PC-9 (cell line): ENCODE data around the gene MADD. TPM values are rescaled to one million over a fixed set of nuclear protein-coding genes. Genes with fewer than 3 reads are reported as not detected.

Source experiments
- BruUV-seq: library from RNA; stranded (reverse); fragments of 400-500 nt; replicated peaks from 2 replicates; lab custom pipeline; 2021; lab: Mats Ljungman, UMichigan
- CTCF ChIA-PET: fragments of 300-600 bp; sonication (Branson Sonifier 250); formaldehyde crosslinking; loops from one replicate; lab custom pipeline; 2022; ENCODE audit warnings: antibody characterized with exemption; lab: Charles Lee
- POLR2A ChIA-PET: fragments of 300-600 bp; sonication (Branson Sonifier 250); formaldehyde crosslinking; loops from one replicate; lab custom pipeline; 2022; ENCODE audit warnings: antibody characterized with exemption; ENCODE audit not compliant: unreplicated experiment; lab: Charles Lee
- DNase-seq, 2 experiments: peaks; one replicate each; pipeline versions ENCODE4 v3.0.0 to v3.0.0-alpha.2; 2015 to 2022; ENCODE audit warnings: mixed read lengths in 1 of 2
- H2AFZ ChIP-seq: fragments of 200-600 bp; sonication (generic); 2 replicates; pipeline ENCODE4 v1.8.1; 2017; ENCODE audit warnings: antibody characterized with exemption
- H3F3A ChIP-seq: fragments of 200-600 bp; sonication (generic); 2 replicates; pipeline ENCODE4 v1.8.1; 2017; ENCODE audit warnings: antibody characterized with exemption, mild to moderate bottlenecking, low read depth; ENCODE audit not compliant: insufficient read depth
- H3K27ac ChIP-seq: fragments of 200-600 bp; sonication (generic); 2 replicates; pipeline ENCODE4 v1.6.1; 2016; ENCODE audit warnings: mixed run types
- H3K27me3 ChIP-seq: fragments of 200-600 bp; sonication (generic); 2 replicates; pipeline ENCODE4 v1.6.1; 2016; ENCODE audit warnings: low read depth, mixed run types; ENCODE audit not compliant: insufficient read depth
- H3K36me3 ChIP-seq: fragments of 200-600 bp; sonication (generic); 2 replicates; pipeline ENCODE4 v1.6.1; 2016; ENCODE audit warnings: low read depth, mixed run types
- H3K4me1 ChIP-seq: fragments of 200-600 bp; sonication (generic); replicated peaks from 2 replicates; pipeline ENCODE4 v1.6.1; 2016; ENCODE audit warnings: mixed run types; ENCODE audit not compliant: insufficient read depth
- H3K4me2 ChIP-seq: fragments of 200-600 bp; sonication (generic); 2 replicates; pipeline ENCODE4 v1.6.1; 2017; ENCODE audit warnings: mixed run types
- H3K4me3 ChIP-seq: fragments of 200-600 bp; sonication (generic); 2 replicates; pipeline ENCODE4 v1.6.1; 2016; ENCODE audit warnings: mixed run types
- H3K79me2 ChIP-seq: fragments of 200-600 bp; sonication (generic); 2 replicates; pipeline ENCODE4 v1.6.1; 2017; ENCODE audit warnings: low read depth, mixed run types
- H3K9me2 ChIP-seq: fragments of 200-600 bp; sonication (generic); 2 replicates; pipeline ENCODE4 v1.8.1; 2017; ENCODE audit warnings: mild to moderate bottlenecking; ENCODE audit not compliant: insufficient read depth
- H3K9me3 ChIP-seq: fragments of 200-600 bp; sonication (generic); 2 replicates; pipeline ENCODE4 v1.8.1; 2016; ENCODE audit warnings: low read depth; ENCODE audit not compliant: insufficient read depth
- H4K20me1 ChIP-seq: fragments of 200-600 bp; sonication (generic); 2 replicates; pipeline ENCODE4 v1.8.1; 2017; ENCODE audit not compliant: insufficient read depth
- EZH2 ChIP-seq: fragments of 200-600 bp; sonication (generic); IDR thresholded peaks from 2 replicates; pipeline ENCODE4 v1.8.0; 2017; ENCODE audit warnings: antibody characterized with exemption, low read depth
- intact Hi-C: fragments of 100-400 bp; cut with micrococcal nuclease; formaldehyde crosslinking; loops from one replicate; pipeline ENCODE4 v1.10.0; 2022; ENCODE audit not compliant: unreplicated experiment
- total RNA-seq: library from RNA; stranded (reverse); gene quantifications from 2 replicates; pipeline ENCODE4 v1.2.3, GENCODE V29; 2021
- TF ChIP-seq, protein P1 (sequence below): fragments of 200-600 bp; sonication (generic); conservative IDR thresholded peaks from 2 replicates; pipeline ENCODE4 v1.6.1; 2017; ENCODE audit warnings: mixed run types, antibody characterized with exemption, mild to moderate bottlenecking, moderate library complexity

The MADD gene
- total RNA-seq, 1 experiment from 2014 or later = 65.9 TPM

GRCh38 chr11:47352556-47352955 is 82.6 kb downstream of the MADD start, which contains the start of gene MYBPC3:
Gene MYBPC3, minus strand, starts transcription at chr11:47352702. Its CDS starts 55 bp downstream, at chr11:47352647.
- no peak within 1 kb of the TSS for H3K4me3 ChIP-seq
- no peaks in the 10 kb centered on the region for H3K27me3 ChIP-seq
- H3F3A ChIP-seq = peaks cover 22% of the 10 kb centered on the region; the same call in 1 of the 2 replicates
- H3K4me1 ChIP-seq = no peaks in the 10 kb centered on the region
- peak in 1 of 2 experiments; percentile 9 for DNase-seq
- H4K20me1 ChIP-seq = no peaks in the 10 kb centered on the region
- no peak within 1 kb of the TSS for H3K27ac ChIP-seq
- no peaks in the 10 kb centered on the region for H3K9me3 ChIP-seq
- BruUV-seq = no TSS peak
- CTCF ChIA-PET = no interaction called here
- intact Hi-C loops = no loop called here
- H2AFZ ChIP-seq = no peak within 1 kb of the TSS
- H3K9me2 ChIP-seq = no peaks in the 10 kb centered on the region
- H3K79me2 ChIP-seq = no peaks in the 10 kb centered on the region
- no peak within 1 kb of the TSS for H3K4me2 ChIP-seq
- POLR2A ChIA-PET = no interaction called here
- no peaks in the 10 kb centered on the region for H3K36me3 ChIP-seq
- TF ChIP-seq, protein P1, sequence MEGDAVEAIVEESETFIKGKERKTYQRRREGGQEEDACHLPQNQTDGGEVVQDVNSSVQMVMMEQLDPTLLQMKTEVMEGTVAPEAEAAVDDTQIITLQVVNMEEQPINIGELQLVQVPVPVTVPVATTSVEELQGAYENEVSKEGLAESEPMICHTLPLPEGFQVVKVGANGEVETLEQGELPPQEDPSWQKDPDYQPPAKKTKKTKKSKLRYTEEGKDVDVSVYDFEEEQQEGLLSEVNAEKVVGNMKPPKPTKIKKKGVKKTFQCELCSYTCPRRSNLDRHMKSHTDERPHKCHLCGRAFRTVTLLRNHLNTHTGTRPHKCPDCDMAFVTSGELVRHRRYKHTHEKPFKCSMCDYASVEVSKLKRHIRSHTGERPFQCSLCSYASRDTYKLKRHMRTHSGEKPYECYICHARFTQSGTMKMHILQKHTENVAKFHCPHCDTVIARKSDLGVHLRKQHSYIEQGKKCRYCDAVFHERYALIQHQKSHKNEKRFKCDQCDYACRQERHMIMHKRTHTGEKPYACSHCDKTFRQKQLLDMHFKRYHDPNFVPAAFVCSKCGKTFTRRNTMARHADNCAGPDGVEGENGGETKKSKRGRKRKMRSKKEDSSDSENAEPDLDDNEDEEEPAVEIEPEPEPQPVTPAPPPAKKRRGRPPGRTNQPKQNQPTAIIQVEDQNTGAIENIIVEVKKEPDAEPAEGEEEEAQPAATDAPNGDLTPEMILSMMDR = no peak
- TF ChIP-seq EZH2 = no peak

- Histone ChIP-seq H3K36me3 (no peaks in the 10 kb centered on the region), H3K9me2 (no peaks in the 10 kb centered on the region), H3K4me2 (0 out of 2 replicates have a peak overlapping the region, but pooled peaks have one; percentile 68), H4K20me1 (no peaks in the 10 kb centered on the region), H3K4me1 (no peaks in the 10 kb centered on the region), H3K4me3 (no peak overlapping the region), H3K79me2 (no peaks in the 10 kb centered on the region), H3K9me3 (no peaks in the 10 kb centered on the region), H3K27ac (no peak overlapping the region), H2AFZ (no peak overlapping the region), H3F3A (peaks cover 28% of the 10 kb centered on the region; the same call in 1 of the 2 replicates), H3K27me3 (no peaks in the 10 kb centered on the region)
- peak in 1 of 2 experiments; percentile 26 for DNase-seq
- CTCF ChIA-PET = interaction anchor here (0.6 to 1.5 kb wide), 7 partner anchors 11 to 474 kb away, joined by 3 to 15 read pairs (median 6); no protein-coding TSS in a partner anchor
- POLR2A ChIA-PET = interaction anchor here (0.7 kb wide), 1 partner anchor 160 kb away, joined by 4 read pairs; no protein-coding TSS in a partner anchor
- TF ChIP-seq, protein P1 = no peak
- TF ChIP-seq EZH2 = no peak
- intact Hi-C loops = no loop called here
- BruUV-seq = no TSS peak
These were observed 84.2 kb downstream of the MADD start for GRCh38 chr11:47353978-47354774.

DNA sequence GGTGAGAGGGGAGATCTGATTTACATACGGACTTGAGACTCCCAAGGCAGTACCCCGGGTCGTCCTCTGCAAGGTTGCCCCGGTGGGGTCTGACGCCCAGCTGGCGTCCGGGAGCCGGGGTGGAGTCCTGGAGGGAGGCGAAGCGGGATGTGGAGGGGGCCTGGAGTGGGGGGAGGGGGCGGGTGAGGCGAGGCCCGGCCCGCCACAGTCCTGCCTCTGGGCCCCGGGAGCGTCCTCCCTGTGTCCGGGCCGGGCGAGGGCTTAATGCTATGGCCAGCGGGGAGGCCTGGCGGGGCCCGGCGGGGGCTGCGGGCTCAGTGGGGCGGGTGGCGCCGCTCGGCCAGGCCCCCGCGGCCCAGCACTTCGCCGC is 85.0 kb downstream of the MADD start:
- Histone ChIP-seq H3K27me3 (no peaks in the 10 kb centered on the region), H3K4me1 (no peaks in the 10 kb centered on the region), H3K9me2 (no peaks in the 10 kb centered on the region), H3K27ac (no peak overlapping the region), H4K20me1 (no peaks in the 10 kb centered on the region), H3K4me2 (peak overlapping the region; percentile 68), H3K9me3 (no peaks in the 10 kb centered on the region), H3K4me3 (peak overlapping the region; percentile 30; the same call in 1 of the 2 replicates), H2AFZ (no peak overlapping the region; the same call in 1 of the 2 replicates), H3K79me2 (no peaks in the 10 kb centered on the region), H3F3A (peaks cover 28% of the 10 kb centered on the region; the same call in 1 of the 2 replicates), H3K36me3 (no peaks in the 10 kb centered on the region)
- intact Hi-C loops = loop anchor here (1.0 to 5.0 kb wide), 9 partner anchors 53 to 988 kb away; partner anchors contain the start of genes MDK and SLC39A13
- TF ChIP-seq, protein P1 = no peak
- TF ChIP-seq EZH2 = no peak
- no TSS peak for BruUV-seq
- ChIA-PET CTCF (interaction anchor here (0.6 to 1.5 kb wide), 15 partner anchors 11 to 1368 kb away, joined by 3 to 15 read pairs (median 4); partner anchors contain the start of genes ACP2 and ARHGAP1), POLR2A (interaction anchor here (0.6 kb wide), 2 partner anchors 84 to 217 kb away, joined by 3 to 4 read pairs; no protein-coding TSS in a partner anchor)
- DNase-seq = no peak
